NCI-H345 treated with DMSO at 0.1 percent for 48 hours (cell line): Measurements from ENCODE around the gene PGM1.

Source experiments
- DNase-seq: peaks from one replicate; lab custom pipeline; 2025; ENCODE audit not compliant: unreplicated experiment; lab: John Stamatoyannopoulos, UW

The PGM1 gene

GRCh38 chr1:63600248-63600647 is 7.0 kb downstream of the PGM1 start:
- no peak for DNase-seq

- no peak for DNase-seq
Observed at GRCh38 chr1:63601061-63601460, 7.8 kb downstream of the PGM1 start.

DNA sequence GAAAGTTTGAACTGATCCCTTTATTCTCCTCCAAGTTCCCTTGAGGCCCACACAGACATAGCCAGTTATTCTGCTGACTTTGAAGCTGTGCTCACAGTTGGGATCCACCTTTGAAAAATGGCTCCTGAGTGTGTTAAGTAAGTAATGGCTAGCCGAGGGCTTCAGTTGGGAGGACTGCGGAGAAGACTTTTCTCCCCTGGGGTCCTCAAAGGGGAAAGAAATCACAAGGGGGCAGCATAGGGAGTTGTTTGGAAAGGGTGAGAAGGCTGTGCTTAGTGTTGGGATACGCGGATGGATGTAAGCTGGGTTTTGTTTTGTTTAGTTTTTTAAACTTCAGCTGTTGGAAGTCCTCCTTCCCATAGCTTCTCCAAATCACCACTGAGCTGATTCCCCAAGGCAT is 8.3 kb downstream of the PGM1 start:
- no peak for DNase-seq

- no peak for DNase-seq
Observed at GRCh38 chr1:63601912-63602311, 8.7 kb downstream of the PGM1 start.

DNA sequence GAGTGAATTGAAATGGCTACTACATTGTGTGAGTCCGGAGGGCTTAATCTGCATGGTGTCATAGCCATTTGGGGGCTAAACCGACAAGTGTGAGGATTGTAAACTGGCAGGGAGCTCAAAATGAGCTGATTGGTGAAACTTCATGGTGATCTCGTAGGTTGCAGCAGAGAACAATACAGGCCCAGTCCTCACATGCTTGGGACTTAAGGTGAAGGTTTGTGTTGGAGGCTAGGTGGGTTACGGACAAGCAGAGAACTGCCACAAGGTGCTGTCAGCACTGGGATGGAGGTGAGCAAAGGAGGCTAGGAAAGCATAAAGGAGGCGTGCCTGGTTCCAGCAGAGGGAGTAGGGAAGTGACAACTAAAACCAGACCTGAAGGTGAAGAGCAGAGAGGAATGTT is 9.4 kb downstream of the PGM1 start:
- DNase-seq, result no peak

- DNase-seq, result no peak
Observed at GRCh38 chr1:63603810-63604209, 10.6 kb downstream of the PGM1 start.

- no peak for DNase-seq
Observed at GRCh38 chr1:63607322-63607721, 14.1 kb downstream of the PGM1 start.

GRCh38 chr1:63611231-63611630 is 18.0 kb downstream of the PGM1 start:
- no peak for DNase-seq

- DNase-seq, result no peak
Observed at GRCh38 chr1:63612564-63612963, 19.4 kb downstream of the PGM1 start.

DNA sequence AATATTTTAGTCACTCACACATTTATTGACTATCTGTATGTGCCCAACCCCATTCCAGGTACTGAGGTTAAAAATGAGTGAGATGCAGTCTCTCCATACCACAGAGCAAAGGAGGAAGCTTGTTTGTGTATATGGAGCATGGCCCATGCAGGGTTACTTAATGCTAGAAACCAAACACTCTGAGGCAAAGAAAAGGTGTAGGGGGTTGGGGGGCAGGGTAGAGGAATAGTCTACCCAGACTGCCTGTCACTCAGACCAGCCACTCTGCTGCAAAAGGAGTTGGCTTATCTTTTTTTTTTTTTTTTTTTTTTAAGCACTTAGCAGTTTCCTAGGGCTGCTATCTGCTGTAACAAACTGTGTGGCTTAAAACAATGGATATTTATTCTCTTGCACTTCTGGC is 19.8 kb downstream of the PGM1 start:
- DNase-seq, result no peak

GRCh38 chr1:63615768-63616420 is 22.7 kb downstream of the PGM1 start:
- DNase-seq, result peak; percentile 47

GRCh38 chr1:63617450-63617849 is 24.2 kb downstream of the PGM1 start:
- no peak for DNase-seq

GRCh38 chr1:63618011-63618410 is 24.8 kb downstream of the PGM1 start:
- DNase-seq, result no peak

GRCh38 chr1:63619558-63619957 is 26.3 kb downstream of the PGM1 start:
- no peak for DNase-seq

- no peak for DNase-seq
Observed at GRCh38 chr1:63620671-63621070, 27.5 kb downstream of the PGM1 start.

DNA sequence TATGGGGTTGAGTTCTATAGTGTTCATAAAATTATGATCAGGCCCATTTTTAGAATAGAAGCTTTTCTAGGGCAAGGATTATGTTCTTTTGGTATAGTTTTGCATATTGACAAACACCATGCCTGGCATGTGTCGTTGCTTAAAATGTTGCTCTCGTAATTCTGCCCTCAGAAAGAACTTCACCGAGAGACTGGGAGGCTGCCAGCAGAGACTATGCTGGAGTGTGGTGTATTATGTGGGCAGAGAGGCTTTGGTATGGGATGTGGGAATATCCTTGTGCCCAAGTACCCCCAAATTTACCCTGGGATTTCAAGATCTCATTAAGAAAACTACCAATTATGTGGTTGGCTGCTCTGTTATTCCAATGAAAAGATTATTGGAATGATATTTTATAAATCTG is 27.9 kb downstream of the PGM1 start:
- DNase-seq, result no peak

DNA sequence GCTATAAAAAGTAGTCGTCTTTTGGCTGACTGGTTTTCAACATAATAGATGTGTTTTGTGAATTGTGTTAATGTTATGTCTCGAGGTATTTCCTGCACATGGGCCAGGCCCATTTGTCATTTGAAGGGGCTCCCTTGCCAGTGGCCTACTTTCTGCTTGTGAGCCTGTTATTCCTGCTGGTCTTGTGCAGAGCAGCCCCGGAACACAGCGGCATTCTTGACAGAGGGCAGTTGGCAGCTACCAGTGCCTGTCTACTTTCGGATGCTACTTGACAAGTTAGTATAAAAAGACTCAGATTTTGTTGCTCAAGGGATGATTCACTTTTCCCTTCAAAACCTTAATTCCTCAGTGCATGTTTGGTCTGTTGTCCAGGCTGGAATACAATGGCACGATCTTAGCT is 28.5 kb downstream of the PGM1 start:
- no peak for DNase-seq

GRCh38 chr1:63622849-63623566 is 29.8 kb downstream of the PGM1 start:
- peak; percentile 27 for DNase-seq

- peak; percentile 51 for DNase-seq
Observed at GRCh38 chr1:63623952-63624351, 30.7 kb downstream of the PGM1 start.

GRCh38 chr1:63624911-63625310 is 31.7 kb downstream of the PGM1 start:
- no peak for DNase-seq

GRCh38 chr1:63626222-63626621 is 33.0 kb downstream of the PGM1 start:
- no peak for DNase-seq

GRCh38 chr1:63628607-63629006 is 35.4 kb downstream of the PGM1 start:
- DNase-seq, result no peak

GRCh38 chr1:63630238-63630637 is 37.0 kb downstream of the PGM1 start:
- no peak for DNase-seq
